ENCODE results near the gene TOB1. TPM values are rescaled to one million over a fixed set of nuclear protein-coding genes. Genes with fewer than 3 reads are reported as not detected.

The TOB1 gene
- 8.2 and 10.8 TPM in 2 replicates for total RNA-seq

GRCh38 chr17:50866261-50866949, at the start of gene TOB1:
Gene TOB1 (minus strand): TSS chr17:50866354. CDS start chr17:50864017, 2,337 bp downstream.
- DNase-seq (ENCODE audit: extremely low read depth, low read depth, low spot score) = no peak

GRCh38 chr17:50914505-50915063, 48.4 kb upstream of the TOB1 start:
- DNase-seq (ENCODE audit: extremely low read depth, low read depth, low spot score) = no peak

GRCh38 chr17:50913120-50913519, 47.0 kb upstream of the TOB1 start:
- DNase-seq (ENCODE audit: extremely low read depth, low read depth, low spot score) = no peak

- DNase-seq (ENCODE audit: extremely low read depth, low read depth, low spot score) = no peak
Observed at GRCh38 chr17:50911890-50912289, 45.7 kb upstream of the TOB1 start.

GRCh38 chr17:50911450-50911849, 45.3 kb upstream of the TOB1 start:
- DNase-seq (ENCODE audit: extremely low read depth, low read depth, low spot score) = no peak

GRCh38 chr17:50909765-50910605, 43.8 kb upstream of the TOB1 start:
- DNase-seq (ENCODE audit: extremely low read depth, low read depth, low spot score) = no peak

GRCh38 chr17:50908860-50909764, 43.0 kb upstream of the TOB1 start:
- no peak for DNase-seq (ENCODE audit: extremely low read depth, low read depth, low spot score)

- no peak for DNase-seq (ENCODE audit: extremely low read depth, low read depth, low spot score)
Observed at GRCh38 chr17:50908140-50908859, 42.1 kb upstream of the TOB1 start.

- no peak for DNase-seq (ENCODE audit: extremely low read depth, low read depth, low spot score)
Observed at GRCh38 chr17:50906443-50906842, 40.3 kb upstream of the TOB1 start.

- no peak for DNase-seq (ENCODE audit: extremely low read depth, low read depth, low spot score)
Observed at GRCh38 chr17:50905460-50905803, 39.3 kb upstream of the TOB1 start.

- DNase-seq (ENCODE audit: extremely low read depth, low read depth, low spot score) = no peak
Observed at GRCh38 chr17:50904518-50905459, 38.6 kb upstream of the TOB1 start.

GRCh38 chr17:50903604-50904517, 37.7 kb upstream of the TOB1 start:
- no peak for DNase-seq (ENCODE audit: extremely low read depth, low read depth, low spot score)

- DNase-seq (ENCODE audit: extremely low read depth, low read depth, low spot score) = no peak
Observed at GRCh38 chr17:50902372-50903353, 36.5 kb upstream of the TOB1 start.

- DNase-seq (ENCODE audit: extremely low read depth, low read depth, low spot score) = no peak
Observed at GRCh38 chr17:50900383-50900892, 34.3 kb upstream of the TOB1 start.

GRCh38 chr17:50899559-50900319, 33.6 kb upstream of the TOB1 start:
- DNase-seq (ENCODE audit: extremely low read depth, low read depth, low spot score) = no peak

GRCh38 chr17:50899005-50899460, 32.9 kb upstream of the TOB1 start:
- DNase-seq (ENCODE audit: extremely low read depth, low read depth, low spot score) = no peak
